ENCODE data around the gene CHD2. TPM values are rescaled to one million over a fixed set of nuclear protein-coding genes. Genes with fewer than 3 reads are reported as not detected.
A peak's percentile ranks its signal among the peaks of the same experiment; 100 is the strongest.
"Not testable (repeated sequence)": the region's sequence is repeated elsewhere in the genome, so short reads cannot be mapped to it uniquely, and the experiment has no call there.

Gene CHD2
- total RNA-seq: 67.5 TPM

GRCh38 chr15:92899948-92900730 is at the start of gene CHD2:
CHD2 (plus strand) TSS chr15:92900324; CDS start chr15:92901238, 914 bp downstream.
- ATAC-seq: peak; percentile 75

- ATAC-seq: no peak
These were observed 46.9 kb upstream of the CHD2 start for GRCh38 chr15:92853222-92853621.

GRCh38 chr15:92861742-92862141 is 38.4 kb upstream of the CHD2 start:
- ATAC-seq: no peak

GRCh38 chr15:92864127-92864814 is 35.9 kb upstream of the CHD2 start:
- ATAC-seq: no peak

- peak; percentile 38 for ATAC-seq
These were observed 30.7 kb upstream of the CHD2 start for GRCh38 chr15:92869263-92869940.

- peak; percentile 37 for ATAC-seq
These were observed 30.0 kb upstream of the CHD2 start for GRCh38 chr15:92870010-92870591.

GRCh38 chr15:92872967-92873366 is 27.2 kb upstream of the CHD2 start:
- ATAC-seq: not testable (repeated sequence)

GRCh38 chr15:92877000-92877399 is 23.1 kb upstream of the CHD2 start:
- no peak for ATAC-seq

GRCh38 chr15:92877416-92877815 is 22.7 kb upstream of the CHD2 start:
- ATAC-seq: no peak

- no peak for ATAC-seq
These were observed 21.5 kb upstream of the CHD2 start for GRCh38 chr15:92878593-92879053.

- no peak for ATAC-seq
These were observed 20.0 kb upstream of the CHD2 start for GRCh38 chr15:92879949-92880725.

- ATAC-seq: no peak
These were observed 19.3 kb upstream of the CHD2 start for GRCh38 chr15:92880796-92881195.

- no peak for ATAC-seq
These were observed 18.8 kb upstream of the CHD2 start for GRCh38 chr15:92881211-92881754.

GRCh38 chr15:92881802-92882696 is 18.1 kb upstream of the CHD2 start:
- ATAC-seq: peak; percentile 97

GRCh38 chr15:92882697-92883162 is 17.4 kb upstream of the CHD2 start:
- peak; percentile 95 for ATAC-seq

- ATAC-seq: peak; percentile 2
These were observed 16.8 kb upstream of the CHD2 start for GRCh38 chr15:92883163-92883875.

- no peak for ATAC-seq
These were observed 16.2 kb upstream of the CHD2 start for GRCh38 chr15:92883876-92884435.

GRCh38 chr15:92884436-92885223 is 15.5 kb upstream of the CHD2 start:
- ATAC-seq: no peak

All from esophagus mucosa (tissue), 1 donor.